Loucy (cell line): ENCODE data around the gene COG4.

Experiments used
- CTCF ChIP-seq: fragments of 200-600 bp; sonication (generic); conservative IDR thresholded peaks from 2 replicates; pipeline ENCODE4 v1.5.1; 2014; ENCODE audit warnings: mild to moderate bottlenecking, antibody characterized with exemption, low read length
- EZH2phosphoT487 ChIP-seq: fragments of 200-600 bp; IDR thresholded peaks from 2 replicates; pipeline ENCODE4 v1.6.1; 2018; ENCODE audit warnings: antibody characterized with exemption, mild to moderate bottlenecking, moderate library complexity, borderline replicate concordance

GRCh38 chr16:70529051-70529777 lies 5.9 kb upstream of the COG4 start:
- peak; percentile 70 for TF ChIP-seq CTCF
- TF ChIP-seq EZH2phosphoT487, result no peak
